GM23248 (cell line): ENCODE results near the gene SLC25A45.

Source experiments
- EZH2 ChIP-seq: fragments of 200-600 bp; sonication (generic); IDR thresholded peaks from 2 replicates; pipeline ENCODE4 v1.6.1; 2018; ENCODE audit warnings: antibody characterized with exemption, mild to moderate bottlenecking; ENCODE audit not compliant: insufficient read depth, poor library complexity, severe bottlenecking
- EZH2phosphoT487 ChIP-seq: fragments of 200-600 bp; sonication (generic); IDR thresholded peaks from 2 replicates; pipeline ENCODE4 v1.6.1; 2018; ENCODE audit warnings: antibody characterized with exemption, moderate library complexity, mild to moderate bottlenecking, low read depth; ENCODE audit not compliant: insufficient read depth

- TF ChIP-seq EZH2 (no peak), EZH2phosphoT487 (no peak)
These were observed 7.4 kb downstream of the SLC25A45 start for GRCh38 chr11:65375012-65375411.
